BLaER1 treated with 17β-estradiol and CSF1 and Interleukin-3, amounts not matched to agents 10 nM and 100 nM (cell line): Measurements from ENCODE around the gene STMND1.

Source experiments
- H3K27ac ChIP-seq, 11 experiments: shearing (Covaris generic); formaldehyde crosslinking; 2 replicates each; pipeline ENCODE4 v1.8.1; 2022
- H3K27me3 ChIP-seq, 11 experiments: shearing (Covaris generic); formaldehyde crosslinking; 2 replicates each; pipeline ENCODE4 v1.8.1; 2022
- H3K36me3 ChIP-seq, 11 experiments: shearing (Covaris generic); formaldehyde crosslinking; 2 replicates each; pipeline ENCODE4 v1.8.1; 2022
- H3K4me1 ChIP-seq, 10 experiments: shearing (Covaris generic); formaldehyde crosslinking; 2 replicates each; pipeline ENCODE4 v1.8.1; 2022
- H3K4me2 ChIP-seq, 11 experiments: shearing (Covaris generic); formaldehyde crosslinking; 2 replicates each; pipeline ENCODE4 v1.8.1; 2022
- H3K4me3 ChIP-seq, 10 experiments: shearing (Covaris generic); formaldehyde crosslinking; 2 replicates each; pipeline ENCODE4 v1.8.1; 2022
- H3K9ac ChIP-seq, 11 experiments: shearing (Covaris generic); formaldehyde crosslinking; 2 replicates each; pipeline ENCODE4 v1.8.1; 2022
- H3K9me3 ChIP-seq, 11 experiments: shearing (Covaris generic); formaldehyde crosslinking; replicated peaks in 1 of 11; 2 replicates each; pipeline ENCODE4 v1.8.1; 2022
- H4K20me1 ChIP-seq, 11 experiments: shearing (Covaris generic); formaldehyde crosslinking; 2 replicates each; pipeline ENCODE4 v1.8.1; 2022
- Cebpa-rat ChIP-seq, 11 experiments: shearing (Covaris generic); IDR thresholded peaks; 2 replicates each; pipeline ENCODE4 v1.8.1; 2022

STMND1 gene

GRCh38 chr6:17093686-17094085 is 8.2 kb upstream of the STMND1 start:
- no peak overlapping the region for H3K4me3 ChIP-seq
- TF ChIP-seq Cebpa-rat (IDR thresholded peaks at IDR 0.05), result no peak

GRCh38 chr6:17096096-17096495 is 5.8 kb upstream of the STMND1 start:
- no peaks in the 10 kb centered on the region for H3K36me3 ChIP-seq
- no peak overlapping the region for H3K27ac ChIP-seq
- H3K27me3 ChIP-seq, result no peaks in the 10 kb centered on the region
- TF ChIP-seq Cebpa-rat (IDR thresholded peaks at IDR 0.05), result no peak
- H3K4me2 ChIP-seq, result no peak overlapping the region
- peaks cover 0 to 10% (median 0%) of the 10 kb centered on the region in 10 experiments; a peak in 6 of 20 replicates for H3K4me1 ChIP-seq
- no peaks in the 10 kb centered on the region for H3K9me3 ChIP-seq
- no peak overlapping the region for H3K9ac ChIP-seq
- no peak overlapping the region for H3K4me3 ChIP-seq
- H4K20me1 ChIP-seq, result no peaks in the 10 kb centered on the region

More at GRCh38 chr6:17093686-17094085, 8.2 kb upstream of the STMND1 start:
- no peak overlapping the region for H3K9ac ChIP-seq
- H3K36me3 ChIP-seq, result no peaks in the 10 kb centered on the region
- H4K20me1 ChIP-seq, result no peaks in the 10 kb centered on the region
- H3K9me3 ChIP-seq, result peaks cover 10 to 21% (median 17%) of the 10 kb centered on the region in 11 experiments; a peak in 20 of 22 replicates
- H3K27ac ChIP-seq, result no peak overlapping the region
- H3K4me2 ChIP-seq, result no peak overlapping the region
- no peaks in the 10 kb centered on the region for H3K4me1 ChIP-seq
- no peaks in the 10 kb centered on the region for H3K27me3 ChIP-seq

- H3K9ac ChIP-seq, result no peak overlapping the region
- H3K9me3 ChIP-seq, result peaks cover 0 to 3% (median 0%) of the 10 kb centered on the region in 11 experiments; a peak in 2 of 22 replicates
- H3K4me2 ChIP-seq, result no peak overlapping the region
- no peaks in the 10 kb centered on the region for H4K20me1 ChIP-seq
- no peaks in the 10 kb centered on the region for H3K36me3 ChIP-seq
- H3K4me3 ChIP-seq, result no peak overlapping the region
- TF ChIP-seq Cebpa-rat (IDR thresholded peaks at IDR 0.05), result no peak
- H3K27ac ChIP-seq, result no peak overlapping the region
- H3K4me1 ChIP-seq, result peaks cover 0 to 15% (median 0%) of the 10 kb centered on the region in 10 experiments; a peak in 6 of 20 replicates
- no peaks in the 10 kb centered on the region for H3K27me3 ChIP-seq
Measured at GRCh38 chr6:17096652-17097051, 5.2 kb upstream of the STMND1 start.

GRCh38 chr6:17097982-17098381 is 3.9 kb upstream of the STMND1 start:
- peaks cover 0 to 15% (median 0%) of the 10 kb centered on the region in 10 experiments; a peak in 6 of 20 replicates for H3K4me1 ChIP-seq
- H4K20me1 ChIP-seq, result no peaks in the 10 kb centered on the region
- no peak overlapping the region for H3K4me2 ChIP-seq
- H3K9me3 ChIP-seq, result peaks cover 0 to 6% (median 0%) of the 10 kb centered on the region in 11 experiments; a peak in 3 of 22 replicates
- no peak overlapping the region for H3K9ac ChIP-seq
- TF ChIP-seq Cebpa-rat (IDR thresholded peaks at IDR 0.05), result no peak
- no peak overlapping the region for H3K27ac ChIP-seq
- no peaks in the 10 kb centered on the region for H3K36me3 ChIP-seq
- no peaks in the 10 kb centered on the region for H3K27me3 ChIP-seq
- H3K4me3 ChIP-seq, result no peak overlapping the region

GRCh38 chr6:17098538-17098937 is 3.3 kb upstream of the STMND1 start:
- Histone ChIP-seq H3K9me3 (peaks cover 0 to 6% (median 0%) of the 10 kb centered on the region in 11 experiments; a peak in 3 of 22 replicates), H3K4me3 (no peak overlapping the region), H3K9ac (no peak overlapping the region), H3K36me3 (no peaks in the 10 kb centered on the region), H3K27me3 (no peaks in the 10 kb centered on the region), H3K4me2 (no peak overlapping the region), H4K20me1 (no peaks in the 10 kb centered on the region), H3K27ac (no peak overlapping the region), H3K4me1 (peaks cover 0 to 15% (median 0%) of the 10 kb centered on the region in 10 experiments; a peak in 6 of 20 replicates)
- TF ChIP-seq Cebpa-rat (IDR thresholded peaks at IDR 0.05), result no peak

- H3K27ac ChIP-seq, result no peak overlapping the region
- H3K4me1 ChIP-seq, result peaks cover 0 to 15% (median 0%) of the 10 kb centered on the region in 10 experiments; a peak in 6 of 20 replicates
- no peaks in the 10 kb centered on the region for H3K36me3 ChIP-seq
- H3K4me2 ChIP-seq, result no peak overlapping the region
- peaks cover 0 to 6% (median 0%) of the 10 kb centered on the region in 11 experiments; a peak in 3 of 22 replicates for H3K9me3 ChIP-seq
- no peaks in the 10 kb centered on the region for H4K20me1 ChIP-seq
- no peak for TF ChIP-seq Cebpa-rat (IDR thresholded peaks at IDR 0.05)
- no peaks in the 10 kb centered on the region for H3K27me3 ChIP-seq
- no peak overlapping the region for H3K9ac ChIP-seq
- H3K4me3 ChIP-seq, result no peak overlapping the region
Measured at GRCh38 chr6:17099401-17100059, 2.3 kb upstream of the STMND1 start.

- Histone ChIP-seq H3K4me2 (peak overlapping the region in 2 of 11 experiments; percentile 25 to 35; a peak in 3 of 22 replicates), H3K36me3 (no peaks in the 10 kb centered on the region), H3K4me3 (no peak overlapping the region), H3K4me1 (peaks cover 0 to 15% (median 0%) of the 10 kb centered on the region in 10 experiments; a peak in 6 of 20 replicates), H3K27ac (no peak overlapping the region), H4K20me1 (no peaks in the 10 kb centered on the region), H3K9me3 (peaks cover 0 to 6% (median 0%) of the 10 kb centered on the region in 11 experiments; a peak in 3 of 22 replicates), H3K9ac (no peak overlapping the region), H3K27me3 (no peaks in the 10 kb centered on the region)
- no peak for TF ChIP-seq Cebpa-rat (IDR thresholded peaks at IDR 0.05)
Measured at GRCh38 chr6:17100806-17101205, 1.0 kb upstream of the STMND1 start.

- no peaks in the 10 kb centered on the region for H3K27me3 ChIP-seq
- H3K9ac ChIP-seq, result no peak overlapping the region
- H3K4me2 ChIP-seq, result no peak overlapping the region
- no peaks in the 10 kb centered on the region for H4K20me1 ChIP-seq
- no peak overlapping the region for H3K27ac ChIP-seq
- no peaks in the 10 kb centered on the region for H3K36me3 ChIP-seq
- TF ChIP-seq Cebpa-rat (IDR thresholded peaks at IDR 0.05), result no peak
- no peak overlapping the region for H3K4me3 ChIP-seq
- peaks cover 0 to 15% (median 0%) of the 10 kb centered on the region in 10 experiments; a peak in 6 of 20 replicates for H3K4me1 ChIP-seq
- peaks cover 0 to 6% (median 0%) of the 10 kb centered on the region in 11 experiments; a peak in 3 of 22 replicates for H3K9me3 ChIP-seq
Measured at GRCh38 chr6:17102258-17102870, 514 bp downstream of the STMND1 start.

GRCh38 chr6:17103715-17104114 is 1.9 kb downstream of the STMND1 start:
- H4K20me1 ChIP-seq, result no peaks in the 10 kb centered on the region
- peaks cover 0 to 15% (median 0%) of the 10 kb centered on the region in 10 experiments; a peak in 6 of 20 replicates for H3K4me1 ChIP-seq
- no peak overlapping the region for H3K4me3 ChIP-seq
- no peaks in the 10 kb centered on the region for H3K36me3 ChIP-seq
- peaks cover 0 to 6% (median 0%) of the 10 kb centered on the region in 11 experiments; a peak in 3 of 22 replicates for H3K9me3 ChIP-seq
- H3K4me2 ChIP-seq, result no peak overlapping the region
- no peak for TF ChIP-seq Cebpa-rat (IDR thresholded peaks at IDR 0.05)
- H3K27me3 ChIP-seq, result no peaks in the 10 kb centered on the region
- H3K9ac ChIP-seq, result no peak overlapping the region
- H3K27ac ChIP-seq, result no peak overlapping the region
